ENCODE results near the gene KLF13.
A peak's percentile ranks its signal among the peaks of the same experiment; 100 is the strongest.

Gene KLF13

DNA sequence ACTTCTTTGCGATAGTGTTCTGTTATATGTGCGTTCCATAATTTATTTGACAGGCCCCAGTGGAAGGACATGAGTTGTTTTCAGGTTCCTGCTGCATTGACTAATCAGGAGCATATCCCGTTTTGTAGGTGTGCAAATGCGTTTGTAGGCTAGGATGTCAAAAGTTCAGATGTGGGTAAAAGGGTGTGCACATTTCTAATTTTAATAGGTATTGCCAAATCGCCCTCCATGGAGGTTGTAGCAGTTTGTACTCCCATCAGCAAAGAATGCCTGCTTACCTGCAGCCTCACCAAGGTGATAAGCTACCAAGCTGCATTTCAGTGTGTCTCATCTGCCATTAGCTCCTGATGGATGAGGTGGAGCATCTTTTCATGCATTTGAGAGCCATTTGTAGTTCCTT lies 36.3 kb downstream of the KLF13 start:
- DNase-seq (ENCODE audit: low spot score): no peak

DNA sequence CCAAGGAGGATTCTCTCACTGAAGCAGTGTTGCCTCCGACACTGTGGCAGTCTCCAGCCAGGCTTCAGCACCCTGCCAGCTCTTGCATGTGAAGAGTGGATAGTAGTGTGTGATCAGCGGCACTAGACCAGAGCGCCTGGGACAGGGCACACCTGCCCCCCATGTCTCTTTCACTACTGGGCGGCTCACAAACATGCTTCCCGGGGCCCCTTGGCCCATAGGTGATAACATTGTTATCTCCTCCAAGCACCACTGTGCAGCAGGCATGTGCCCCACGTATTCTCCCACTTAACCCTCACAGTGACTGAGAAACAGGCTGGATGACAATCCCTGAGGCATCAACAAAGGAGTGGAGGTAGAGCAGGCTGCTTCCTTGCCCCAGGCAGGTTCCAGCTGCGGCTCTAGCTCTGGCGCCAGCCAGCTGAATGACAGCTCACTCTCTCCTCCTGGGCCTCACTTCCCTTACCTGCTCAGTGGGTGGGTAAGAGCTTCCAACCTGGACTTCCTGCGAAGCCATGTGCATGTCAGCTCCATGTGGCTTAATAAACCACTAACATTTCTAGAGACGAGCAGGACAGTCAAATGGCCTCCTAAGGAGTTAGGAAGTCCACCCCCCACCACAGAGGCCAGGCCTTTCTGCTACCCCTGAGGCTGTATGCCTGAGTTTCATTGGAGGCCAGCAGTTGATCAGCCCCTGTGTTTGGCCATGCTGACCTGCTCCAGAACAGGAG lies 37.8 kb downstream of the KLF13 start:
- no peak for DNase-seq (ENCODE audit: low spot score)

DNA sequence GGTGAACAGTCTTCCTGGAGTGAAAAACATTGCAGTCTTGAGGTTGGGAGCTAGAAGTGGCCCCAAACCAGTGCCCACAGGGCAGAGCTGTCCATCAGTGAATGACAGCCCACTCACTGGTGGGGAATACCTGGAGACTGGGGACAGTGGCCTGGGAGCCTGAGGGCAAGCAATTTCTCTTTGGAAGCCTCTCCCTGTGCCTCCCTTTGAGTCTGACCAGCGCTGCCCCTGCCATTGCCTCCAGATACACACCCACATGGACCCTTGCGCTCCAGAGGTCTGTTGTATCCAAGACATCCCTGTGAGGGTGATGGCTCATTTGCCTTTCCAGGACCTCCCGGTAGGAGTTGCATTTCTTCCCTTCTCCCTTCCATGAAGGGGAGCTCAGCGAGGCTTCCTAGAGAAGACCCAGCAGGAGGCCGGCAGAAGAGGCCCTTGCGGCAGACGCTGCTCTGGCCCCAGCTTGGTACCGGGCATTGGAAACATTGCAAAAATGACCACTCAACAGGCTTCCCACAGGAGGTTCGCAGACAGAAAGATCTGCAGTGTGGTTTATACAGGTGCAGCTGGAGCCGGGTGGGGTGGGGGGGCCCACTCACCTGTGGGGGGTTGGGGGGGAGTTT lies 38.5 kb downstream of the KLF13 start:
- no peak for DNase-seq (ENCODE audit: low spot score)

DNA sequence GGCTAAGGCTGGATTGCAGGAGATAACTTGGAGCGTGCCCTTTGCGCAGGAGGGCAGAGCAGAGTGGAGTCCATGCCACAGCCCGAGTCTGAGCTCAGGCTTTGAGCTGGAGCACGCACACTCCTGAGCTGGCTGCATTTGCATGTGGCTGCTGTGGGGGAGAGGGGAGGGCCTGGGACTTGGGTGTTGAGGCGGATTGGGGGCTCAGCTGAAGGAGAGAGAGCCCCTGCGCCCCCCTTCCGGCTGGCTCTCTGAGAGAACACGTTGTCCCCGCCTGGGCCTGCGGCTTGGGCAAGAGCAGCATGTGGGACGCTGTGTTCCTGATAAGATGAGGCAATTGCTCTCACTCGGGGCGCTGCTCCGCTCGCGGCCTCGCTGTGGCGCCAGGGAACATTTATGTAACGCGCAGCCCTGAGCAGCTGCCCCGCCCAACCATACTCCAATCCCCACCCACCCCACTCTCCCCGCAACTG lies 39.1 kb downstream of the KLF13 start:
- DNase-seq (ENCODE audit: low spot score): peak; percentile 79

DNA sequence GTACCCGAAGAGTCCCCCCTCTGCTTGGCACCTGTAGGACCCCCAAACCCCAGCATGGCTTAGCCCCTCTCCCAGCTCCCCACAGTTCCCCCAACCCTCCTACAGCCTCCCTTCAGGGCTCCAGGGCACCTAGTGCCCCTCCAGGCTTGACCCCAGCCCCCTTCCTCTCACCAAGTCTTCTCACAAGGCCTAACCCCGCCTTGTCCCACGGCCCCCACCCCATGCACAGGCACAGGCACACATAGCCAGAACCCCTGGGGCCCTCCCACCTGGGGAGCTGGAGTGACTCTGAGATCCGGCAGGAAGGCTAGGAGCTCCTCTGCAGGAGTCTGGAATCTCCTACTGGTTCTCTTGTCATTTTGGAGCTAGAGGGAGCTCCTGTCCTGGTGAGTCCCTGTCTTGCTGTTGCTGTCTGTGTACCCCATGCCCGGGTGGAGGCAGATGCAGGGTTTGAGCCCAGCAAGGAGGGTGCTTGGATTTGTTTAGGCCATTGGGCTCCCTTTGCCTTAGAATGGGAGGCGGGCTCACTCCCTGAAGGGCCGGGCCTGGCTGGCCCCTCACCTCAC lies 39.6 kb downstream of the KLF13 start:
- no peak for DNase-seq (ENCODE audit: low spot score)

DNA sequence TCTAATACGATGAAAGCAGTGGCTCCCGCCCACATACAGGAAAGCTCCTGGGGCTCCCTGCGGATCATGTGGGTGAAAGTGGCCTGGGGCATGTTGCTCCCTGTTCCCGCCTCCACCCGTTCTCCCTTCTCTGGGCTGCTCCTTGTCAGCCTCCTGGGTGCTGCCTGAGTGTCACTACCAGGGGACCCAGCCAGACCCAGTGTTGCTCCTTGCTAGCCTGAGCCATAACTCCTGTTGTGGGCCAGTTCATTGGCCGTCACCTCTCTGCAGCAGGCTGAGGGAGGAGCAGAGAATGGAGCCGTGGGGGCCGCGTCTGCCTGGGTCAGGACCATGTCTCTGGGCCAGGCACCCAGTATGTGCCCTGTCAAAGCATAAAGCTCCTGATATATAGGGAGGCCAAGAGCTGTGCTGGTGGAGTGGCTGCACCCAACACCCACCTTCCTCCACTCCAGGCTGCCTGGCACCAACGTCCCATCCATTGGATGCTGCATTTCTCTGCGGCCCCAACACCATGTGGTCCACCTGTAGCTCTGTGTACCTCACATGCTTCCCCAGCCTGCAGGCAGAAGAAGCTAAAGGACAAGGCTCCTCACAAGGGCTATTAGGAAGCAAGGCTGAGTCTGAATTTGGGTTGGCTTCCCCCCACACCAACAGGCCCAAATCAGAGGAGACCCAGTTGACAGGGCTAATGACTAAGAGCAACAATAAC lies 40.5 kb downstream of the KLF13 start:
- no peak for DNase-seq (ENCODE audit: low spot score)

DNA sequence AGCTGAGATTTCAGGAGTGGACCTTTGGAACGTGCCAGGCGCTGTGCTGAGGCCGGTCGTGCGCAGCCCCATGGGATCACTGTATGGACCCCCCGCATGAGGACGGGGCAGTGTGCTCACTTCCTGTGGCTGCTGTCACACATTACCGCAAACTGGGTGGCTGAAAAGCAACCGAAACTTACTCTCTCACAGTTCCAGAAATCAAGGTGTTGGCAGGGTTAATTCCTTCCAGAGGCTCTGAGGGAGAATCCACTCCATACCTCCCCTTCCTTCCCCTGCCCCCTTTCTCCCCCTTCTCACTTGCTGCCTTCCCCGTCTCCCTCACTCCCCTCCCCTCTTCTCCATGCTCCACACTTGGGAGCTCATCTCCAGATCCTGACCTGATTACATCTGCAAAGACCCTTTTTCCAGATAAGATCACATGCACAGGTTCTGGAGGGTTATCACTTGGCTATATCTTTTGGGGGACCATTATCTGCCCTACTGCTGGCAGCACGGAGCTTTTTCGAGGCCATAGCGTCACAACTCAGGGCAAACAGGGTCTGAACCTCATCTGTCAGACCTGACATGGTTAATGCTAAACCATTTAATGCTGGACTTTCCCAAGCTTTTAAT lies 41.2 kb downstream of the KLF13 start:
- no peak for DNase-seq (ENCODE audit: low spot score)

DNA sequence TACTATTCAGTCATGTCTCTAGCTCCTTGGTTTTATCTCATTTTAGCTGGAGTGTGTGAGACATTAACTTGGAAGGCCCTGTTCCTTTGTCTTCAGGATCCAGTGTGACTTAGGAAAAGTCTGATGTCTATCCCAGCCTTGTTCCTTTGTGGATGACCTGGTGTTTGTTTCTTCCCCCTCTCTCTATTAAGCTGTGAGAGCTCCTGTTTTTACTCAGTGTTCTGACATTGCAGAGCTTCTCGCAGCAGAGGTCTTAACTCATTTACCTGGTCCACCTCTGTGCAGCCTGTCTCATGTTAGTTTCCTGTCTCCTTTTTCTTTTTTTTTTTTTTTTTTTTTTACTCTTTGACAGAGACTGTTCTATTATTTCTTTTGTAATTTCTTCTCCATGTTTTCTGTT lies 43.1 kb downstream of the KLF13 start:
- DNase-seq (ENCODE audit: low spot score): no peak

DNA sequence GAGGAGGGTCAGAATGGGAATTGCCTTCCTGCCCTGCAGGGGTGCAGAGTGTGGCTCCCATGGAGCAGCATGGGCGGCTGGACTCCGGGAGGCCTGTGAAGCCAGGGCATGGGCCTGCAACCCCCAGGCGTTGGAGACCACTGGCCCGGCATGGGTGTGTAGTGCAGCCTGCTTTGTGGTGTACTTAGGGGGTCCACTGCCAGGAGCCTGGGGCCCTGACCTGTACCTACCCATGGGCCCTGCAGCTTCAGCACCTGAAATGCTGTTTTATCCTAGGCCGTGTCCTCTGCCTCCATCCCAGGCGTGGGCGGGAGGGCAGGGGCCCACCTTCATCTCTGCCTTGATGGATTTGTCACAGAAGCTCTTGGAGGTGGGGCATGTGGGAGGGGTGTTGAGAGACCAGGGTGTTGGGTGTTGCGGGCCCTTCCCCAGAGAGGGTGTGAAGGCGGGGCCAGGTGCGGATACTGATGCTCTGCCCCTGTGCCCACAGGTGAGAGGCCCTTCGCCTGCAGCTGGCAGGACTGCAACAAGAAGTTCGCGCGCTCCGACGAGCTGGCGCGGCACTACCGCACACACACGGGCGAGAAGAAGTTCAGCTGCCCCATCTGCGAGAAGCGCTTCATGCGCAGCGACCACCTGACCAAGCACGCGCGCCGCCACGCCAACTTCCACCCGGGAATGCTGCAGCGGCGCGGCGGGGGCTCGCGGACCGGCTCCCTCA lies 45.0 kb downstream of the KLF13 start:
- no peak for DNase-seq (ENCODE audit: low spot score)

DNA sequence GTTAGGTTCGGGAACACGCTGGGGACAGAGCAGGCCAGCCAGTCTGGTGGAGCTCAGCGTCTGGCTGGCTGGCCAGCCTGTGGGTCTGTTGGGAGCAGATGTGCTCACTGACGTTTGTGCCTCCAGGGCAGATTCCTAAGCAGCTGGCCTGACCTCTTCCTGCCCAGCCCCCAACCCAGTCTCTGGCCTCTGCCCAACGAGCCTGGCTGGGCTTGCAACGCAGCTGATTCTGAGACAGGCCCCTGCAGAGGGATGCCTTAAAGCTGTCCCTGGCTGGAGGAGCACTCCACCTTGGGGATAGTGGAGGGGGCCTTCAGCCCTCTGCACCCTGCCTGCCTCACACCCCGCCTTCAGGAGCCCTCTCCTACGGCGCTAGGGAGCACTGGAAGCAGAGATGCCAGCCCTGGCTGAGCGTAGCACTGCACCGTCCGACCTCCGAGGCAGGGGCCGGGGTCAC lies 46.0 kb downstream of the KLF13 start:
- no peak for DNase-seq (ENCODE audit: low spot score)

DNA sequence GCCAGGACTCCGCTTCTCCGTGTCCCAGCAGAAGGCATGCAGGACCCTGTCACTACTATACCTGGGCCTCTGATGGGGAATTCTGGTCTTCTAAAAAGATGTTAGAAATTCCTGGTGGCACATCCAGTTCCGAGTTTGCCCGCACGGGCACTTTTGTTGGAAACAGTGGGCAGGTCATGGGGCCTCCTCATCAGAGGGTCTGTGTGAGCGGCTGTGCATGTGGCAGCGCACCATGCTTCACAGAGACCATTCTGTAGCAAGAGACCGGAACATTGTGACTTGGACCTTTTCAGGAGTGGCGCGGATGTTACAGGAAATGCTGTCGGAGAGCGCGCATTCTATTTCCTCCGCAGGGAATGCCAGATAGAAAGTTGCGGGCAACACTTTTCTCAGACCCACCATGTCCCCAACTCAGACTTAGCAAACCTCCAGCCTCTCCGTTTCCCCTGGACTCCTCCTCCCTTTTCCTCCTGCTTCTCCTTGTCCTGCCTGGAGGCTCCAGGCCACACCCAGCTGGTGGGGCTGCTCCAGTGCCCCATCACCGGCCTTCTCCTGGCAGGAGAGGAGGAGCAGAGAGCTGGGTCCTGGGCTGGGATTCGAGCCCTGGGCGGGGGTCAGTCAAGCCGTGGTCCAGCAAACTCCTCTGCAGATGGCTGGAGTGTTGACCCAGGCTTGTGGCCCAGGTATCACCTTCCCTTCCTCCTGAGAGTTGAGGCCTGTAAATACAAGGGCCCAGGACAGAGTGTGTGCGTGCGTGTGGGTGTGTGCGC lies 46.6 kb downstream of the KLF13 start:
- DNase-seq (ENCODE audit: low spot score): no peak

DNA sequence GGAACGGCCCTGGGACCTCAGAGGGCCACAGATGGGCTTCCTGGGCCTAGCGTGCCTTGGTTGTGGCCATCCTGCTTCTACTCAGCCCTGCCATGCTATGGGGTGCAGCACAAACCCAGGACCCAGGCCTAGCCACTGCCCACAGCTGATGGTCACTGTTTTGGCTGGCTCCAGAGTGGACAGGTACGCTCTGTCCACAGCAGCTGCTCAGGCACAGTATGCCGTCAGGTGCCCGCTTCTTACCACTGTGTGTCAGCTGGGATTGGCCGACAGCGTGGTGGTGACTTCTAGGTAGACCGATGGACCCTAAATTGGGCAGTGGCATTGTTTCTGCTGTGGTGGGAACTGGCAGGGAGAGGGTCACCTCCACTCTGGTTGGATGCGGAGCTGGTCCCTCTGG lies 47.3 kb downstream of the KLF13 start:
- DNase-seq (ENCODE audit: low spot score): no peak

DNA sequence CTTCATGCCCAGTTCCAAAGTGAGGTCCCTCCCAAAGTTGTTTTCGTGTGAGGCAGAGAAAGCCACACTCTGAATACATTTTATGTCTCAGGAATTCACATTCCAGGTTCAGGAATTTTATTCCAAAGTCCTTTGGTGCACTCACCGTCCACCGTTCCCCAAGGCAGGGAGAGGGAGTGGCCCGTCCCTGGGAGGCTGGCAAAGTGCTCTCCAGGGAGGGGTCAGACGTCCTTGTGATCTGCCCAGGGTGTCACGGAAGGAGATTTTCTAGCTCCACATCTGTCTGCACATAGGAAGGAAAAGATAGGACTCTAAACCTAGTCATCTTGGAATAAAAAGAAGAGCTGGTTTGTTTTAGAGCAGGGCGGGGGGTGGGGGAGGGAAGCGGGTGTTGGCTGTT lies 47.9 kb downstream of the KLF13 start:
- no peak for DNase-seq (ENCODE audit: low spot score)

DNA sequence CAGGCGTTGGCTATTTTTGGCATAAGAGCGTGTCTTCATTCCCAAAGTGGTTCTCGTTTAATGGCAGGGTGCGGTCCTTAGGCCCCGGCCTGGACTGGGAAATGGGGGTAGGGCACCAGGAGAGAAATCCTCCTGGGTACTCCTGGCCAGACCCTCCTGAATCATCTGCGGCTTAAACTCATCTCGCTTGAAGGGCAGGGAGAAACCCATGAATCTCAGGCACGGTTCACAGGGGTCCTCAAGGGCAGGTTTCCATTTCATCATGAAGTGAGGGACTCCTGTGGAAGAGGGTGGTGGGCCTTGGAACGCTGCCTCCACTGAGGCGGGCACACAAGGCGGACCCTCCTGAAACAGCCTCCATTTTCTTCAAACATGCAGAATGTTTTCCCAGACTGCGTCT lies 48.4 kb downstream of the KLF13 start:
- DNase-seq (ENCODE audit: low spot score): no peak

DNA sequence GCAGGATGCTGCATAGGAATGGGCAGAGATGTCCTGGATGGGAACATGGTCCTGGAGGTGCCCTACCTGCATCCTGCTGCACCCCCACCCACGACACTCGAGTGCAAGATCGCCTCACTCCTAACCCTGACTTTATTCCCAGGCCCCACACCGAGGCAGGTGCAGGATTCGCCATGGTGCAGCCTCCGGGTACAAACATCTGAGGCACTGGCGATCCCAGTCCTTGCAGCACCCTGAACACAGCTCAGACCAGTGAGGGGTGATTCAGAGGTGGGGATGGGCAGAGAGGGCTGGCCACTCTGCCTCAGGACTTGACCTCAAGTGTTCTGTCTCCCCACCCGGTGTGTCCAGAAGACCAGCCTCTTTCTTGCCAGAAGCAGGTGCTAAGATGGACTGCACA lies 49.1 kb downstream of the KLF13 start:
- DNase-seq (ENCODE audit: low spot score): no peak

DNA sequence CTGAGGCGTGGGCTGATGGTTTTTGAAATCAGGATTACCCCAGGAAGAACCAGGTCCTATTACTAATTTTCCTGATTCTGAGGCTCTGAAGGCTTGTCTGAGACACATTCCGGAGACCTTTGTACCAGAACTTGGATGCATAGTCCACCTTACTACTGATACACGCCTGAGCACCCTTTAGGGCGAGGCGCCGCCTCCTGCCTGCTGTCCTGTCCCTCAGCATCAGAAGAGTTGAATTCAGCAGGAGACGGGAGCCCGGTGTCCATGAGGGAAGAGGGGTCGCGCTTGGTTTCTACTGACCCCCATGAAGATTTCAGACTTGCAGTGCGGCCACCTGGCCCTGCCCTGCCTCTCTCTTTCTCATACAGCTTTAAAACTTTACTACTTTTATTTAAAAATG lies 49.9 kb downstream of the KLF13 start:
- no peak for DNase-seq (ENCODE audit: low spot score)

DNA sequence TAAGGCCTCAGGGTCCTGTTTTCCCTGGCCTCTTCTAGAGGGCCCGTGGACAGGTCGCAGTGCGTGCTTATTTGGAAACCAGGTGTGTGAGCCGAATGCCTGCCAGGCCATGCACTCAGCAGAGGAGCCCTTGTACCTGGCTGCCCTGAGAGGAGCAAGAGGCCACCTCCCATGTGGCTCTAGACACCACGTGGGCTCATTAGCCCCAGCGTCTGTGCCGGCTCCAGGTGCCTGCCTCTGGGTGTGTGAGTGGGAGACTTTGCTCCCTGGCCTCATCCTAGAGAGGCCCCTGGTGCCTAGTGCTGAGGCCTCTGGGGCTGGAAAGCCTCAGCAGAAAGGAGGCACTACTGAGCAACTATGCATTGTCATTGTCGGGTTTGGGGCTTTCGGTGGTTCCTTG lies 50.4 kb downstream of the KLF13 start:
- DNase-seq (ENCODE audit: low spot score): no peak

DNA sequence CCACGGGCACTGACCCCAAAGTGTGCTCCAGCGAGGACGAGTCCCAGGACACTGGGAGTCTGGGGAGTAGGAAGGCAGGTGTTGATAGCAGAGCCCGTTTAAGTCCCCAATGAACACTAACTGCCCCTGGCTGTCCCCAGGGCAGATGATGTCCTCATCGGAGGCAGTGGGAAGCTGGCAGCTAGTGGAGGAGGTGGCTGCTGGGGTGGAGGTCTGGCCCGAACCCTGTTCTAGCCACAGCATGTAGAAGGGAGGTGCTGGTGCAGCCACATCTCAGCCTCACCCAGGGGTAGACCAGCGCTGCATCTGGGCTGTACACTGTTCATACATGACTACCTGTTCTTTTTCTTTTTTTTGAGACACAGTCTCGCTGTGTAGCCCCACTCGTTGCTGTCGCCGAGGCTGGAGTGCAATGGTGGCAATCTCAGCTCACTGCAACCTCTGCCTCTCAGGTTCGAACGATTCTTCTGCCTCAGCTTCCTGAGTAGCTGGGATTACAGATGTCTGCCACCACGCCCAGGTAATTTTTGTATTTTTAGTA lies 51.8 kb downstream of the KLF13 start:
- DNase-seq (ENCODE audit: low spot score): no peak

DNA sequence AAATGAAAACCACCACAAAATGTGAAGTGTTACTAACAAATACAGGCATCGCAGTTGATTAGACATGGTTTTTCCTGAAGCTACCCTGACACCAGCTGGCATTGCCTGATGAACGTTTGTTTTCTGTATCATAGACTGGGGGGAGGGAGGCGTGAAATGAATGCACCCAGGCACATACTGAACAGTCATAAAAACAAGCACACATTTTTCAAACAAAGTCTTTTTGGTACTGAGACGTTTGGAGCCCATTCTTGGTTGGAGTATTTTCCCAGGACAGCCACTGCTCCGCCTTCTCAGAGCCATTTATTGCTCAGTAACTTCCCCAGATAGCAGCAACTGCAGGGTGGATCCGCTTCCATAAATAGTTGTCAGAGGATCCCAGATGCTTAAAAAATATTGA lies 52.4 kb downstream of the KLF13 start:
- no peak for DNase-seq (ENCODE audit: low spot score)

DNA sequence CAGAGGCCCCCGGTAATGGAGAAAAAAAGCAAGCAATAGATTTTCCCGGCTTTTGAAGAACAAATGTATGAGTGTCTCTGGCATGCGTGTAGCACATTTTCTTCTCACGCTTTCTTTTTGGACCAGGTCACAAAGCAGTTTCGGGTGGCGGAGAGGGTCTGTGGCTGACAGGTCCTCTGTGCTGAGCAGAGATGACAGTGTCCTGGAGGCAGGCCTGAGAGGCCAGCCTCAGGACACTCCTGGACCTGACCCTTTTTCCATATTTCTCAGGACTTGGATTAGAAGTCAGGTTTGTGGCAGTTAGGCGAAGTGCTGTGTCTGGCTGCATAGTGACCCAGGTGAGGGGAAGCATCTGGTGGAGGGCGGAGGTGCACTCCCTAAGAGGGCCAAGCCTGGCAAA lies 52.9 kb downstream of the KLF13 start:
- DNase-seq (ENCODE audit: low spot score): no peak

Data from germinal center (tissue), 1 donor.